T-helper 17 cell (primary cell): Measurements from ENCODE around the gene FGF6. TPM values are rescaled to one million over a fixed set of nuclear protein-coding genes. Genes with fewer than 3 reads are reported as not detected.

Experiments
- ATAC-seq: fragments of 150-1000 bp; cut with Tn5 transposase; 2 replicates; pipeline ENCODE4 v1.10.0; 2021; ENCODE audit warnings: mild to moderate bottlenecking, moderate library complexity
- DNase-seq, 3 donors: peaks; one replicate each; pipeline versions ENCODE4 v3.0.0 to v3.0.0-alpha.2; 2020 to 2021
- H3K9me3 ChIP-seq: one replicate; pipeline ENCODE4 v1.7.0; 2013; ENCODE audit warnings: low read length, mild to moderate bottlenecking; ENCODE audit not compliant: control insufficient read depth, poor library complexity, severe bottlenecking
- H3K27ac Mint-ChIP-seq: one replicate; pipeline ENCODE4 v1.8.0; 2022; ENCODE audit warnings: mild to moderate bottlenecking, moderate library complexity, mixed read lengths
- H3K27me3 Mint-ChIP-seq: one replicate; pipeline ENCODE4 v1.8.0; 2022; ENCODE audit warnings: mixed read lengths
- H3K36me3 Mint-ChIP-seq: one replicate; pipeline ENCODE4 v1.8.0; 2022; ENCODE audit warnings: low read depth, mixed read lengths
- H3K4me1 Mint-ChIP-seq: one replicate; pipeline ENCODE4 v1.8.0; 2022; ENCODE audit warnings: mild to moderate bottlenecking, mixed read lengths
- H3K4me3 Mint-ChIP-seq: one replicate; pipeline ENCODE4 v1.8.0; 2022; ENCODE audit warnings: mild to moderate bottlenecking, moderate library complexity, mixed read lengths
- total RNA-seq, 4 donors: library from RNA in 2 of 4; stranded (reverse) in 2 of 4; gene quantifications; one replicate each; pipeline ENCODE4 v1.2.3 and lab custom pipeline; 2022 to 2026

FGF6 gene
- total RNA-seq, 2 donors from 2014 or later = not detected

GRCh38 chr12:4440187-4440941 lies 5.3 kb downstream of the FGF6 start:
- ATAC-seq (no peak), DNase-seq (no peak)
- Mint-ChIP-seq H3K4me3 (no peak overlapping the region), H3K4me1 (peaks cover 9% of the 10 kb centered on the region), H3K36me3 (no peaks in the 10 kb centered on the region), H3K27me3 (peaks cover 31% of the 10 kb centered on the region), H3K27ac (no peak overlapping the region)
- no peaks in the 10 kb centered on the region for H3K9me3 ChIP-seq

GRCh38 chr12:4439736-4440135 lies 5.9 kb downstream of the FGF6 start:
- H3K9me3 ChIP-seq = no peaks in the 10 kb centered on the region
- Mint-ChIP-seq H3K4me1 (peaks cover 9% of the 10 kb centered on the region), H3K27ac (no peak overlapping the region), H3K27me3 (peaks cover 26% of the 10 kb centered on the region), H3K4me3 (no peak overlapping the region), H3K36me3 (no peaks in the 10 kb centered on the region)
- DNase-seq = no peak
- ATAC-seq = no peak

- Mint-ChIP-seq H3K27ac (no peak overlapping the region), H3K4me3 (no peak overlapping the region), H3K4me1 (peaks cover 9% of the 10 kb centered on the region), H3K36me3 (no peaks in the 10 kb centered on the region), H3K27me3 (peaks cover 20% of the 10 kb centered on the region)
- no peak for DNase-seq
- no peaks in the 10 kb centered on the region for H3K9me3 ChIP-seq
- no peak for ATAC-seq
Measured at GRCh38 chr12:4438834-4439596, 6.6 kb downstream of the FGF6 start.

DNA sequence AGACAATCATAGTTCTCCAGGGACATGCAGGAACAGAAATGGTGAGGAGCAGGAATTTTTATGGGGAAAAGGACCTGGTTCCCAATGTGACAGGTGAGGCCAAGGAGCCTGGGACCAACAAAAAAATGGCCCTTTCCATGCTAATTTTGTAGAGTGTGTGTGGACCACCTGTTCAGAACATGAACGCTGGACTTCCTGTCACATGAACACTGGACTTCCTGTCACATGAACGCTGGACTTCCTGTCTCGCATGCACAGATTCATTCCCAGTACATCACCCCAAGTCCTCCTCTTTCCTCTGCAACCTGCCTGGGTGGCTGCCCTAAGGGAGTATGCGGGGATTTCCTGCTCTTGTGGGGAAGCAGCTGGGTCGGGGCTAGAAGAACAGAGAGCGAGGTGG lies 10.1 kb downstream of the FGF6 start:
- H3K9me3 ChIP-seq = no peaks in the 10 kb centered on the region
- H3K4me1 Mint-ChIP-seq = peaks cover 9% of the 10 kb centered on the region
- DNase-seq = no peak
- peaks cover 2% of the 10 kb centered on the region for H3K27me3 Mint-ChIP-seq
- H3K36me3 Mint-ChIP-seq = no peaks in the 10 kb centered on the region
- no peak overlapping the region for H3K4me3 Mint-ChIP-seq
- H3K27ac Mint-ChIP-seq = no peak overlapping the region
- no peak for ATAC-seq

- H3K27me3 Mint-ChIP-seq = peaks cover 5% of the 10 kb centered on the region
- no peak overlapping the region for H3K27ac Mint-ChIP-seq
- H3K9me3 ChIP-seq = no peaks in the 10 kb centered on the region
- DNase-seq = no peak
- ATAC-seq = no peak
- peaks cover 9% of the 10 kb centered on the region for H3K4me1 Mint-ChIP-seq
- no peak overlapping the region for H3K4me3 Mint-ChIP-seq
- H3K36me3 Mint-ChIP-seq = no peaks in the 10 kb centered on the region
Measured at GRCh38 chr12:4434706-4435425, 10.7 kb downstream of the FGF6 start.

GRCh38 chr12:4434301-4434700 lies 11.3 kb downstream of the FGF6 start:
- no peaks in the 10 kb centered on the region for H3K9me3 ChIP-seq
- DNase-seq (no peak), ATAC-seq (no peak)
- H3K4me3 Mint-ChIP-seq = no peak overlapping the region
- H3K27ac Mint-ChIP-seq = no peak overlapping the region
- H3K4me1 Mint-ChIP-seq = peaks cover 6% of the 10 kb centered on the region
- H3K36me3 Mint-ChIP-seq = no peaks in the 10 kb centered on the region
- H3K27me3 Mint-ChIP-seq = peaks cover 6% of the 10 kb centered on the region

GRCh38 chr12:4433745-4434058 lies 11.9 kb downstream of the FGF6 start:
- no peaks in the 10 kb centered on the region for H3K9me3 ChIP-seq
- no peak overlapping the region for H3K27ac Mint-ChIP-seq
- peaks cover 12% of the 10 kb centered on the region for H3K27me3 Mint-ChIP-seq
- no peaks in the 10 kb centered on the region for H3K4me1 Mint-ChIP-seq
- H3K4me3 Mint-ChIP-seq = no peak overlapping the region
- ATAC-seq (no peak), DNase-seq (no peak)
- no peaks in the 10 kb centered on the region for H3K36me3 Mint-ChIP-seq

- H3K9me3 ChIP-seq = no peaks in the 10 kb centered on the region
- no peak for ATAC-seq
- H3K36me3 Mint-ChIP-seq = no peaks in the 10 kb centered on the region
- peaks cover 18% of the 10 kb centered on the region for H3K27me3 Mint-ChIP-seq
- no peak overlapping the region for H3K4me3 Mint-ChIP-seq
- DNase-seq = no peak
- no peaks in the 10 kb centered on the region for H3K4me1 Mint-ChIP-seq
- no peak overlapping the region for H3K27ac Mint-ChIP-seq
Measured at GRCh38 chr12:4432878-4433744, 12.5 kb downstream of the FGF6 start.

GRCh38 chr12:4431866-4432265 lies 13.7 kb downstream of the FGF6 start:
- Mint-ChIP-seq H3K27ac (no peak overlapping the region), H3K4me3 (no peak overlapping the region), H3K27me3 (peaks cover 22% of the 10 kb centered on the region), H3K4me1 (no peaks in the 10 kb centered on the region), H3K36me3 (no peaks in the 10 kb centered on the region)
- no peaks in the 10 kb centered on the region for H3K9me3 ChIP-seq
- no peak for DNase-seq
- no peak for ATAC-seq

GRCh38 chr12:4431436-4431835 lies 14.2 kb downstream of the FGF6 start:
- H3K9me3 ChIP-seq = no peaks in the 10 kb centered on the region
- Mint-ChIP-seq H3K36me3 (no peaks in the 10 kb centered on the region), H3K27me3 (peaks cover 22% of the 10 kb centered on the region), H3K4me3 (no peak overlapping the region), H3K27ac (no peak overlapping the region), H3K4me1 (no peaks in the 10 kb centered on the region)
- ATAC-seq = no peak
- no peak for DNase-seq

- no peak for ATAC-seq
- Mint-ChIP-seq H3K27ac (peak overlapping the region; percentile 41), H3K4me1 (peaks cover 4% of the 10 kb centered on the region), H3K27me3 (peaks cover 16% of the 10 kb centered on the region), H3K36me3 (no peaks in the 10 kb centered on the region), H3K4me3 (no peak overlapping the region)
- no peak for DNase-seq
- no peaks in the 10 kb centered on the region for H3K9me3 ChIP-seq
Measured at GRCh38 chr12:4424422-4424821, 21.2 kb downstream of the FGF6 start.

DNA sequence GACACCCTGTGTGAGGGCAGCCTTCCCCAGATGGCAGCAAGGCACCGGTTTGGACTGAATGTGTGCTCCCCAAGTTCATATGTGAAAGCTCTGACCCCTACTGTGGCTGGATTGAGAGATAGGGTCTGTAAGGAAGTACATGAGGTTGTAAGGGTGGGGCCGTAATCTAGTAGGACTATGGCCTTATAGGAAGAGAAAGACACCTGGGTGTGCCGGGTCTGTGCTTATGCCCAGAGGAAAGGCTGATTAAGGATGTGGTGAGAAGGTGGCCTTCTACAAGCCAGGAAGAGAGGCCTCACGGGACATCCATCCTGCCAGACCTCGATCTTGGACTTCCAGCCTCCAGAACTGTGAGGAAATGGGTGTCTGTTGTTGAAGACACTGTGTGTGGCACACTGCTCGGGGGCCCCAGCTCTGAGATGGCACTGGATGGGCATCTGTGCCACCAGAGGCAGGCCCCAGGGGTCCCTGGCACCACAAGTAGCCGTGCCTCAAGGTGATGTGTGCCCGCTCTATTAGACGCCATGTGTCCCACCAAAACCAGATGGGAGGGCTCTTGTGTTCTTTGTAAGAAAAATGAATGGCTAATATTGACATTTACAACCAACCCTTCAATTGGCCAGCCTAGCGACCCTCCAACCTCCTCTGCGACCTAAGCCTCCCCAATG lies 22.0 kb downstream of the FGF6 start:
- no peaks in the 10 kb centered on the region for H3K36me3 Mint-ChIP-seq
- ATAC-seq (no peak), DNase-seq (no peak)
- H3K4me1 Mint-ChIP-seq = peaks cover 4% of the 10 kb centered on the region
- H3K27me3 Mint-ChIP-seq = peaks cover 16% of the 10 kb centered on the region
- H3K27ac Mint-ChIP-seq = peak overlapping the region; percentile 41
- no peak overlapping the region for H3K4me3 Mint-ChIP-seq
- no peaks in the 10 kb centered on the region for H3K9me3 ChIP-seq
